ENCODE data around the gene APAF1.

The APAF1 gene

GRCh38 chr12:98757455-98757854, 112.4 kb downstream of the APAF1 start:
- no peak for DNase-seq (ENCODE audit: low spot score)

GRCh38 chr12:98758331-98758730, 113.2 kb downstream of the APAF1 start:
- no peak for DNase-seq (ENCODE audit: low spot score)

GRCh38 chr12:98763656-98764055, 118.6 kb downstream of the APAF1 start:
- DNase-seq (ENCODE audit: low spot score) = peak; percentile 18

- no peak for DNase-seq (ENCODE audit: low spot score)
Measured at GRCh38 chr12:98767248-98767647, 122.2 kb downstream of the APAF1 start.

- no peak for DNase-seq (ENCODE audit: low spot score)
Measured at GRCh38 chr12:98769068-98769467, 124.0 kb downstream of the APAF1 start.

GRCh38 chr12:98770230-98770629, 125.1 kb downstream of the APAF1 start:
- DNase-seq (ENCODE audit: low spot score) = no peak

GRCh38 chr12:98771811-98772752, 127.0 kb downstream of the APAF1 start:
- no peak for DNase-seq (ENCODE audit: low spot score)

- DNase-seq (ENCODE audit: low spot score) = no peak
Measured at GRCh38 chr12:98772818-98773217, 127.7 kb downstream of the APAF1 start.

- no peak for DNase-seq (ENCODE audit: low spot score)
Measured at GRCh38 chr12:98780261-98780660, 135.2 kb downstream of the APAF1 start.

GRCh38 chr12:98783420-98783819, 138.3 kb downstream of the APAF1 start:
- no peak for DNase-seq (ENCODE audit: low spot score)

Measured in kidney tubule cell (primary cell).